GM12891 (cell line): ENCODE measurements around the gene GAP43. TPM values are rescaled to one million over a fixed set of nuclear protein-coding genes. Genes with fewer than 3 reads are reported as not detected.

Experiments
- DNase-seq: peaks from one replicate; pipeline ENCODE4 v3.0.0; 2011; ENCODE audit warnings: low spot score; ENCODE audit not compliant: insufficient read length
- FAIRE-seq: peaks from 2 replicates; lab custom pipeline; 2011; peaks lifted over from hg19 to GRCh38; lab: Jason Lieb, UNC
- PAX5 ChIP-seq: IDR thresholded peaks from 2 replicates; pipeline ENCODE4 v1.6.1; 2011; ENCODE audit warnings: low read length, moderate library complexity, mild to moderate bottlenecking; ENCODE audit not compliant: insufficient read depth, severe bottlenecking
- POLR2A ChIP-seq: IDR thresholded peaks from 2 replicates; pipeline ENCODE4 v1.6.1; 2011; ENCODE audit warnings: low read depth, low read length, control low read depth
- POLR2AphosphoS5 ChIP-seq: IDR thresholded peaks from 2 replicates; pipeline ENCODE4 v1.6.1; 2011; ENCODE audit warnings: low read depth, low read length, control low read depth
- POU2F2 ChIP-seq: IDR thresholded peaks from 2 replicates; pipeline ENCODE4 v1.6.1; 2011; ENCODE audit warnings: low read depth, mild to moderate bottlenecking, control low read depth, low read length, moderate library complexity
- SPI1 ChIP-seq: IDR thresholded peaks from 2 replicates; pipeline ENCODE4 v1.6.1; 2011; ENCODE audit warnings: low read depth, low read length, control low read depth
- TAF1 ChIP-seq: IDR thresholded peaks from 2 replicates; pipeline ENCODE4 v1.6.1; 2011; ENCODE audit warnings: low read depth, low read length, control low read depth
- polyA plus RNA-seq: library from polyadenylated mRNA; unstranded; fragments of >200 nt; gene quantifications from one replicate; pipeline ENCODE4 v1.2.1, GENCODE V29; 2012; ENCODE audit warnings: low read depth, missing spikeins, inconsistent platforms; ENCODE audit not compliant: missing spikeins

Gene GAP43
- polyA plus RNA-seq = not detected

- TF ChIP-seq PAX5 = no peak
- no peak for TF ChIP-seq POLR2A
- TF ChIP-seq POLR2AphosphoS5 = no peak
- TF ChIP-seq TAF1 = no peak
- TF ChIP-seq SPI1 = no peak
- no peak for FAIRE-seq
Measured at GRCh38 chr3:115623044-115623868, at the start of gene GAP43. Gene GAP43 (plus strand): TSS chr3:115623510. CDS start chr3:115623690, 180 bp downstream.

GRCh38 chr3:115576325-115576875 lies 46.9 kb upstream of the GAP43 start:
- no peak for FAIRE-seq

More at GRCh38 chr3:115623044-115623868, at the start of gene GAP43:
- no peak for DNase-seq

GRCh38 chr3:115577000-115577399 lies 46.3 kb upstream of the GAP43 start:
- FAIRE-seq (no peak), DNase-seq (no peak)

More at GRCh38 chr3:115576325-115576875, 46.9 kb upstream of the GAP43 start:
- DNase-seq = no peak
- no peak for TF ChIP-seq POLR2A
- TF ChIP-seq POU2F2 = no peak
- TF ChIP-seq PAX5 = no peak
- no peak for TF ChIP-seq TAF1

GRCh38 chr3:115578331-115578730 lies 45.0 kb upstream of the GAP43 start:
- TF ChIP-seq POLR2A (no peak), TAF1 (no peak), SPI1 (no peak), POU2F2 (no peak), POLR2AphosphoS5 (no peak), PAX5 (no peak)
- FAIRE-seq = no peak
- no peak for DNase-seq

More at GRCh38 chr3:115577000-115577399, 46.3 kb upstream of the GAP43 start:
- no peak for TF ChIP-seq POLR2A
- no peak for TF ChIP-seq PAX5
- TF ChIP-seq POU2F2 = no peak
- TF ChIP-seq SPI1 = no peak
- no peak for TF ChIP-seq TAF1
- no peak for TF ChIP-seq POLR2AphosphoS5

GRCh38 chr3:115580566-115580965 lies 42.7 kb upstream of the GAP43 start:
- FAIRE-seq (no peak), DNase-seq (no peak)
- TF ChIP-seq TAF1 = no peak
- TF ChIP-seq PAX5 = no peak
- no peak for TF ChIP-seq SPI1
- no peak for TF ChIP-seq POLR2A
- no peak for TF ChIP-seq POU2F2
- no peak for TF ChIP-seq POLR2AphosphoS5

GRCh38 chr3:115581362-115582135 lies 41.8 kb upstream of the GAP43 start:
- TF ChIP-seq TAF1 (no peak), PAX5 (no peak), POLR2A (no peak), POU2F2 (no peak), POLR2AphosphoS5 (no peak), SPI1 (no peak)
- DNase-seq (no peak), FAIRE-seq (no peak)

GRCh38 chr3:115588201-115589115 lies 34.9 kb upstream of the GAP43 start:
- TF ChIP-seq PAX5 (no peak), POLR2A (no peak), SPI1 (no peak), POU2F2 (no peak), POLR2AphosphoS5 (no peak), TAF1 (no peak)
- FAIRE-seq = no peak
- DNase-seq = no peak

- DNase-seq = no peak
- TF ChIP-seq POU2F2 = no peak
- no peak for FAIRE-seq
Measured at GRCh38 chr3:115590873-115591272, 32.4 kb upstream of the GAP43 start.

- no peak for FAIRE-seq
- TF ChIP-seq TAF1 (no peak), POLR2AphosphoS5 (no peak)
- DNase-seq = no peak
Measured at GRCh38 chr3:115595611-115596275, 27.6 kb upstream of the GAP43 start.
